ENCODE measurements around the gene GPR157.

Gene GPR157

DNA sequence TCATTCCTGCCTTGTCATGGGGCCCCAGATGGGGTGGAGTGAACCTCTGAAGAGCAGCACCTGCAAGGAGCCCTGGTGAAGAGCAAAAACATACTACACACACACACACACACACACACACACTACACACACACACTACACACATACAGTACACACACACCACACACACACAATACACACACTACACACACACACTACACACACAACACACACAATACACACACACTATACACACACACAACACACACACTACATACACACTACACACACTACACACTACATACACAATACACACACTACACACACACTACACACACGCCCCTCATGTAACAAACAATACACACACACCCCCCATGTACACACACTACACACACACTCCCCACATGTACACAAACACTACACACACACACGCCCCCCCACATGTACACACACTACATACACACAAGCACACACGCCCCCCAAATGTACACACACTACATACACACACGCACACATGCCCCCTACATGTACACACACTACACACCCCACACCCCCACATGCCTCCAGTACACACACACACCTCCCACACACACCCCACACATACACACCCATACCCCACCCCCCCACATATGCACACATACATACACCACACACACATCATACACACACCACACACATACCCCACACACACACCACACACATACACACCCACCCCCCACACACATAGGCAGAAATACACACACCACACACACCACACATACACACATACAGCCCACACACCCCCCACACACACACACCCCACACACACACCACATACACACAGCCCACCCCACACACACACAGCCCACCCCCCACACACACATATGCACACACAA is 68.8 kb downstream of the GPR157 start:
- no peak for DNase-seq

DNA sequence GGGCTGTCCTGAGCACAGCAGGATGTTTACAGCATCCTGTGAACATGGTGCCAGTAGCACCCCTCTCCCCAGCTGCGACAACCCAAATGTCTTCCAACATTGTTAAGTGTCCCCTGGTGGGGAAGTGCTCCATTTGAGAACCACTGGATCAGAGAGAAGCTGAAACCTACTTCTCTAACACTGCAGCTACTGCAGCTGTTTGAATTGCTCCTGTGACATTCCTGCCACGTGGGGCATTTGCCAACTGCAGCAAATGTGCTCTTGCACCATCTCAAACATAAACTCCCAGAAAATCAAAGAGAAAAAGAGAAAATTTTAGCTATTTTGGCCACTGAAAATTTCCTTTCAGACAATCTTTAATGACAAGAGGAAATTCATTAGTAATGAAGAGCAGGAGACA is 70.4 kb downstream of the GPR157 start:
- DNase-seq, result no peak

DNA sequence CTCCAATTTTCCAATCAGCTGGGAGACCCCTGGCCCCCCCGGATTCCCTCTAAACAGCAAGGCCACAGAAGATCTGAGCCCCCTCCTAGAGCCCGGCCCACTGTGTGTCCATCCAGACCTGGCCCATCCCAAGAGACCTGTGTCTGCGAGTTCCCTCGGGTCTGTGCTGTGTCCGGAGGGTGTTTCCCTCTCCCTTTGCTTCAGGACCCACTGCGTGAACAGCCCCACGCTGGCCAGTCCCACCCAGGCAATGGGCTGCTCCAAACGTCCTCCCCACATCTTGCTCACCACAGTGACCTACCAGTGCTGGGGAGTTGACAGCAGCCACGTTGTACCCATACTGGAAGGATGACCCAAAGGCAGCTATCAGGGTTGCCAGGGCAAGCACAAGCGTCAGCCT is 71.1 kb downstream of the GPR157 start:
- no peak for DNase-seq

DNA sequence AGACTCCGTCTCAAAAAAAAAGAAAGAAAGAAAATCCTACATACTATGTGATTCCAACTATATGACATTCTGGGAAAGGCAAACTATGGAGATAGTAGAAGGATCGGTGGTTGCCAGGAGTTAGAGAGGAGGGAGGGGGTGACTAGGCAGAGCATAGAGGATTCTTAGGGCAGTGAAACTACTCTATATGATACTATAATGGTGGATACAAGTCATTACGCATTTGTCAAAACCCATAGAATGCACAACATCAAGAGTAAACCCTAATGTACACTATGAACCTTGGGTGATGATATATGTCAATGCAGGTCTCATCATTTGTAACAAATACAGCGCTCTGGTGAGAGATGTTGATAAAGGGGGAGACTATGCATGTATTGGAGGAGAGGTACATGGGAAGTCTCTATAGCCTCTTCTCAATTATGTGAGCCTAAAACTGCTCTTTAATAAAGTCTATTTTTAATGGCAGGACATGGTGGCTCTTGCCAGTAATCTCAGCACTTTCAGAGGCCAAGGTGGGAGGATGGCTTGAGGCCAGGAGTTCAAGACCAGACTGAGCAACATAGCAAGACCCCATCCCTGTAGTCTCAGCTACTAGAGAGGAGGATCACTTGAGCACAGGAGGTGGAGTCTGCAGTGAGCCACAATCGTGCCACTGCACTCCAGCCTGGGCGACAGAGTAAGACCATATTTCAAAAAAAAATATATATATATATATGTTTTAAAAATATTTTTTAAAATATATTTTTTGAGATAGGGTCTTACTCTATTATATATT is 76.4 kb downstream of the GPR157 start:
- no peak for DNase-seq

DNA sequence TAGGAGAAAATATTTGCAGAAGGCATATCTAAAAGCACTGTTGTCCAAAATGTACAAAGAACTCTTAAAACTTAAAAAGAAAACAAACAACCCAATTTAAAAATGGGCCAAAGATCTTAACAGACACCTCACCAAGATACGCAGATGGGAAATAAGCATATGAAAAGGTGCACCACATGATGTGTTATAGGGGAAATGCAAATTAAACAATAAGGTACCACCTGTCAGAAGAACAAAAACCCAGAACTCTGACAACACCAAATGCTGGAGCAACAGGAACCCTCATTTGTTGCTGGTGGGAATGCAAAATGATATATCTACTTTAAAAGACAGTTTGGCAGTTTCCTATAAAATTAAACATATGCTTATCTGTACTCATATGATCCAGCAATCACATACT is 77.5 kb downstream of the GPR157 start:
- DNase-seq, result no peak

DNA sequence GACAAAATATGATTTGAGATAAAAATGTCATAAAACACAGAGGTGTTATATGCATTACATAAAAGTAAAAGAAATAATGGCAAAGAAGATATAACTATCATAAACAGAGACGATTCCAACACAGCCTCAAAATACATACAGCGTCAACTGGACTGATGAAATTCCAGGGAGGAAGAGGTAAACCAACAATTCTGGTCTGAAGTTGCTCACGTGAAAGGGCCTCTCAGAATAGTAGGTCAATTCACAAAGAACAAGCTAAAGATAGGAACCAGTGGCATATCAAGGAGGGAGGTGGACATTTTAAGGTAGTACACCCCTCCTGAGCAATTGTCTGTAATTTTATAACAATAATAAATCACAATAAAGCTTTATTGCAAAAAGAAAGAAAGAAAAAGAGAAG is 78.1 kb downstream of the GPR157 start:
- DNase-seq, result no peak
